Gastrocnemius medialis (tissue), 4 donors: ENCODE data around the gene RPRD1B.

ENCODE experiments used
- CTCF ChIP-seq, 5 experiments: fragments of 450-650 bp in 3 of 5; fragments of 200-600 bp in 2 of 5; sonication (generic) in 2 of 5; IDR thresholded peaks in 4 of 5; conservative IDR thresholded peaks in 1 of 5; 1 replicate in 4 of 5; 2 replicates in 1 of 5; pipeline ENCODE4 v1.5.1; 2016 to 2019; ENCODE audit warnings: antibody characterized with exemption in 5 of 5, mild to moderate bottlenecking in 3 of 5, moderate library complexity in 3 of 5
- POLR2A ChIP-seq, 2 donors: fragments of 450-650 bp; IDR thresholded peaks; one replicate each; pipeline ENCODE4 v1.6.1; 2017; ENCODE audit warnings: antibody characterized with exemption in 2 of 2, mild to moderate bottlenecking in 2 of 2, moderate library complexity in 2 of 2

GRCh38 chr20:38115205-38115604 is 81.7 kb downstream of the RPRD1B start:
- TF ChIP-seq CTCF (IDR thresholded peaks at IDR 0.05 in 4 of 5, conservative IDR thresholded peaks at IDR 0.05 in 1 of 5): no peak
- TF ChIP-seq POLR2A (IDR thresholded peaks at IDR 0.05): no peak
